ENCODE data around the gene DEGS2.

DNA sequence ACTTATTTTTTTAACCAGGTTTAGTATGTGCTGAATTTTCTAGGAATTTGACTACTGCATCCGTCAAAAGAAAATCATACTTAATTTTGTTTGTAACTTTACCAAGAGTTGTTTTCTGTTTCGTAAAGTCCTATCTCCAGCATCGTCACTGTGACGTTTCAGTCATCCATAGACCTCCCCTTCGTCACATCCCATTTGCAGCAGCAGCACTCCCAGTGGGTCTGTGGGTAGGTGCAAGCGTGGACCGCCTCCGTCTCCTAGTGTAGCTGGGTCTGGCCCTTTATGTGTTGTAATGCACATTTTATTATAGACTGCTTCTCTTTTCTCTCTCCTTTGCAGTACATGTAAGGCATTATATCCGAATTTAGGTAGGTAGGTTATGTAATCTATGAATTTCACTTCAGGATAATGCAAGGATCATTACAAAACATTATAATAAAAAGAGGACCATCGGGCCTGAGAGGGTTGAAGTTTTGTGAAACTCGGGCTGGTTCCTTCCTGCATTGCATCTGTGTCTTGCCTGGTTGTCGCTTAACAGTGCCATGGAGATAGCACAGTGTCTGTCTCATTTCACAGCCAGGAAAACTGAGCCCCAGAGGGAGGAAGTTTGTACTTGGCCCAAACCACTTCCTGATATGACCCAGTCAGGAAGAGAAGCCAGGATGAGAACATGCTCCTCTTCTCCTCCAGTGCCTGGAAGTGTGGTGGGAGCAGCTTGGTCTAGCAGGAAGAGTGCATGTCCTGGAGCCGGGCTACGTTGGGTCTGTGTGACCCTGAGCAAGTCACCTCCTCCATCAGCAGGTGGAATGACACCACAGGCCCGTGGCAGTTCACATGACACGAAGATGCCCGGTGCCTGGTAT is 53.0 kb downstream of the DEGS2 start:
- no peak for TF ChIP-seq BHLHE40 (IDR thresholded peaks at IDR 0.05; ENCODE audit: borderline replicate concordance)
- no peak for TF ChIP-seq CTBP1 (IDR thresholded peaks at IDR 0.05; ENCODE audit: borderline replicate concordance)
- no peak for TF ChIP-seq SUZ12 (IDR thresholded peaks at IDR 0.05)
- TF ChIP-seq SP1 (IDR thresholded peaks at IDR 0.05) = no peak
- TF ChIP-seq HDGF (IDR thresholded peaks at IDR 0.05; ENCODE audit: borderline replicate concordance) = no peak
- no peak for TF ChIP-seq LEF1 (IDR thresholded peaks at IDR 0.05; ENCODE audit: borderline replicate concordance)
- no peak for TF ChIP-seq FOXM1 (IDR thresholded peaks at IDR 0.05; ENCODE audit: borderline replicate concordance)
- no peak for TF ChIP-seq ELF4 (IDR thresholded peaks at IDR 0.05)
- TF ChIP-seq, protein P1, sequence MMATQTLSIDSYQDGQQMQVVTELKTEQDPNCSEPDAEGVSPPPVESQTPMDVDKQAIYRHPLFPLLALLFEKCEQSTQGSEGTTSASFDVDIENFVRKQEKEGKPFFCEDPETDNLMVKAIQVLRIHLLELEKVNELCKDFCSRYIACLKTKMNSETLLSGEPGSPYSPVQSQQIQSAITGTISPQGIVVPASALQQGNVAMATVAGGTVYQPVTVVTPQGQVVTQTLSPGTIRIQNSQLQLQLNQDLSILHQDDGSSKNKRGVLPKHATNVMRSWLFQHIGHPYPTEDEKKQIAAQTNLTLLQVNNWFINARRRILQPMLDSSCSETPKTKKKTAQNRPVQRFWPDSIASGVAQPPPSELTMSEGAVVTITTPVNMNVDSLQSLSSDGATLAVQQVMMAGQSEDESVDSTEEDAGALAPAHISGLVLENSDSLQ (IDR thresholded peaks at IDR 0.05) = no peak

All from HEK293T (cell line).